NCI-H1694 (cell line): ENCODE results near the gene OGFR.

Source experiments
- DNase-seq: peaks from one replicate; lab custom pipeline; 2025; lab: John Stamatoyannopoulos, UW

Gene OGFR

DNA sequence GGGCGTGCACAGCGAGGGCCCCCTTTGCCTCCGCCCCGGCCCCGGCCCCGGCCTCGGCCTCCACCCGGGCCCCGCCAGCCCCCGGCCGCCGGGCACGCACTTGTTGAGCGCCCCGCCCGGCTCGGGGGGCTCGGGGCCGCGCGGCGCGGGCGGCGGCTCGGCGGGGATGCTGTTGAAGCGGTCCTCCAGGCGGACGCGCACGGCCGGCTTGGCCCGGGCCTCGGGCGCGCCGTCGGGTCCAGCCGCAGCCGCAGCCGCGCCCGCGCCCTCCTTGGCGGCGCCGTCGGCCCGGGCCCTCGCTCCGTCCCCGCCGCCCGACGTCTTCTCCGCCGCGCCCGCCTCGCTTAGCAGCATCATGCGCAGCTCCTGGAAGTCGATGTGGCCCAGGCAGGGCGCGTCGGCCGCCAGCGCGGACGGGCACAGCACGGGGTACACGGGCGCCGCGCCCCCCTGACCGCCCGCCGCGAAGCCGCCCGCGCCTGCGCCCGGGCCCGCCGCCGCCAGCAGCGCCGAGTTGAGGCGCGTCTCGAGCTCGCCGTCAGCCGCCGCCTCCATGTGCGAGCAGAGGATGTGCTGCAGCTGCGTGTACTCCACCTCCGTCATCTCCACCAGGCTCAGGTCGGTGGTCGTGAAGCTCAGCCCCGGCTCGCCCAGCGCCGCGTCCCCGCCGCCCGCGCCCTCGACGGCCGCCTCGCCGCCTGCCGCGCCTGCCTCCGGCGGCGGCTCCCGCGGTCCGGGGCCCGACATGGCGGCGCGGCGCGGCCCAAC is 56.5 kb downstream of the OGFR start:
- no peak for DNase-seq

DNA sequence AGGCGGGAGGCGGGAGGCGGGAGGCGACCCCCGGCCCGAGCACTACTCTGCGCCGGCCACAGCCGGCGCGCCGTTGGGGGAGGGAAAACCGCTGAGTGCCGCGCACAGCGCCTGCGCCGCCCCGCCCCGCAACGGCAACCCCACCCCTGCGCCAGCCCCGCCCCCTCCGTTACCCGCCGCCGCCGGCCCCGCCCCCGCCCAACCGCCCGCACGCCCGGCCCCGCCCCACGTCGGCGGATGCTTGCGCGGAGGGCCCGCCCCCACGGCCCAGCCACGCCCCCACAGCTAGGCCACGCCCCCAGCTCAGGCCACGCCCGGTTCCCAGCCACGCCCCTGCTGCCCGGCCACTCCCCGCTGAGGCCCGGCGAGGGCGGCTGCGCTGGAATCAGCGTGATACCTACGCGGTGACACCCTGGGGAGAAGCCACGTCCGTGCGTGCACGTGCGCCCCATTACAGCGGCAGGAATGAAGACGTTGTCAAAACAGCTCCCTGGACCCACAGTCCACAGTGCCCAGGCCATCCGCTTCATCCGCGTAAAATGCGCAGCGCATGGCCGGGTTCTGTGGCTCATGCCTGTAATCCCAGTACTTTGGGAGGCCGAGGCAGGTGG is 57.2 kb downstream of the OGFR start, which contains the start of gene TCFL5:
Gene TCFL5 (minus strand): TSS at position 97 of the 611 bp plus-strand sequence. CDS start 152 bp downstream, outside the sequence.
- DNase-seq, result no peak
